Right lobe of liver (tissue), 4 donors: Measurements from ENCODE around the gene MAIP1.

ENCODE experiments used
- POLR2A ChIP-seq: fragments of 450-650 bp; IDR thresholded peaks from one replicate; pipeline ENCODE4 v1.6.1; 2017; ENCODE audit warnings: antibody characterized with exemption, mild to moderate bottlenecking
- TF ChIP-seq, protein P1 (sequence below), 4 donors: fragments of 200-600 bp in 3 of 4; fragments of 450-650 bp in 1 of 4; IDR thresholded peaks; one replicate each; pipeline versions ENCODE4 v1.5.1 to v1.8.0; 2016 to 2022; ENCODE audit warnings: antibody characterized with exemption in 4 of 4, mild to moderate bottlenecking in 2 of 4
- donor health status: DM: no; HTN: no; CAD: no.
- donor health status: DM: no; HTN: no; CAD: no.
- donor health status: DM: no; HTN: yes; CAD: no.

- TF ChIP-seq, protein P1, sequence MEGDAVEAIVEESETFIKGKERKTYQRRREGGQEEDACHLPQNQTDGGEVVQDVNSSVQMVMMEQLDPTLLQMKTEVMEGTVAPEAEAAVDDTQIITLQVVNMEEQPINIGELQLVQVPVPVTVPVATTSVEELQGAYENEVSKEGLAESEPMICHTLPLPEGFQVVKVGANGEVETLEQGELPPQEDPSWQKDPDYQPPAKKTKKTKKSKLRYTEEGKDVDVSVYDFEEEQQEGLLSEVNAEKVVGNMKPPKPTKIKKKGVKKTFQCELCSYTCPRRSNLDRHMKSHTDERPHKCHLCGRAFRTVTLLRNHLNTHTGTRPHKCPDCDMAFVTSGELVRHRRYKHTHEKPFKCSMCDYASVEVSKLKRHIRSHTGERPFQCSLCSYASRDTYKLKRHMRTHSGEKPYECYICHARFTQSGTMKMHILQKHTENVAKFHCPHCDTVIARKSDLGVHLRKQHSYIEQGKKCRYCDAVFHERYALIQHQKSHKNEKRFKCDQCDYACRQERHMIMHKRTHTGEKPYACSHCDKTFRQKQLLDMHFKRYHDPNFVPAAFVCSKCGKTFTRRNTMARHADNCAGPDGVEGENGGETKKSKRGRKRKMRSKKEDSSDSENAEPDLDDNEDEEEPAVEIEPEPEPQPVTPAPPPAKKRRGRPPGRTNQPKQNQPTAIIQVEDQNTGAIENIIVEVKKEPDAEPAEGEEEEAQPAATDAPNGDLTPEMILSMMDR (IDR thresholded peaks at IDR 0.05): no peak
- no peak for TF ChIP-seq POLR2A
These were observed 40.9 kb upstream of the MAIP1 start for GRCh38 chr2:199914372-199914958.
